Measurements from ENCODE around the gene TUBAL3. TPM values are rescaled to one million over a fixed set of nuclear protein-coding genes. Genes with fewer than 3 reads are reported as not detected.
"Not testable (repeated sequence)": the region's sequence is repeated elsewhere in the genome, so short reads cannot be mapped to it uniquely, and the experiment has no call there.

TUBAL3 gene
- total RNA-seq, 4 donors from 2014 or later: 0.36 to 1.7 TPM; not detected in 2

GRCh38 chr10:5393529-5393928 lies 11.1 kb downstream of the TUBAL3 start:
- Histone ChIP-seq H3K27ac (no peak overlapping the region), H3K27me3 (no peaks in the 10 kb centered on the region), H3K4me3 (no peak overlapping the region), H3K4me1 (no peaks in the 10 kb centered on the region), H3K36me3 (no peaks in the 10 kb centered on the region), H3K9me3 (peaks cover 21% of the 10 kb centered on the region)
- no peak for DNase-seq (ENCODE audit: low spot score in 2 of 2)
- TF ChIP-seq CTCF (IDR thresholded peaks at IDR 0.05) (no peak), POLR2A (IDR thresholded peaks at IDR 0.05) (no peak), EP300 (IDR thresholded peaks at IDR 0.05) (no peak), POLR2AphosphoS5 (IDR thresholded peaks at IDR 0.05) (no peak)
- 94% methylated on average over 14 of the region's 14 CpGs for whole genome bisulfite sequencing

- no peak for DNase-seq (ENCODE audit: low spot score in 2 of 2)
- TF ChIP-seq POLR2AphosphoS5 (IDR thresholded peaks at IDR 0.05): no peak
- no peak for TF ChIP-seq EP300 (IDR thresholded peaks at IDR 0.05)
- no peak for TF ChIP-seq POLR2A (IDR thresholded peaks at IDR 0.05)
- no peak for TF ChIP-seq CTCF (IDR thresholded peaks at IDR 0.05)
- WGBS: 84% methylated on average over 3 of the region's 3 CpGs
Observed at GRCh38 chr10:5391790-5392189, 12.8 kb downstream of the TUBAL3 start.

GRCh38 chr10:5390607-5391205 lies 13.9 kb downstream of the TUBAL3 start:
- Histone ChIP-seq H3K9me3 (peaks cover 21% of the 10 kb centered on the region), H3K36me3 (no peaks in the 10 kb centered on the region), H3K27me3 (no peaks in the 10 kb centered on the region), H3K4me3 (no peak overlapping the region), H3K4me1 (no peaks in the 10 kb centered on the region), H3K27ac (no peak overlapping the region)
- TF ChIP-seq EP300 (IDR thresholded peaks at IDR 0.05) (no peak), POLR2A (IDR thresholded peaks at IDR 0.05) (no peak), CTCF (IDR thresholded peaks at IDR 0.05) (no peak), POLR2AphosphoS5 (IDR thresholded peaks at IDR 0.05) (no peak)
- 90% methylated on average over 1 of the region's 1 CpG for WGBS
- no peak for DNase-seq (ENCODE audit: low spot score in 2 of 2)

More at GRCh38 chr10:5391790-5392189, 12.8 kb downstream of the TUBAL3 start:
- Histone ChIP-seq H3K4me1 (no peaks in the 10 kb centered on the region), H3K9me3 (peaks cover 21% of the 10 kb centered on the region), H3K27me3 (no peaks in the 10 kb centered on the region), H3K27ac (no peak overlapping the region), H3K4me3 (no peak overlapping the region), H3K36me3 (no peaks in the 10 kb centered on the region)

- Histone ChIP-seq H3K27me3 (no peaks in the 10 kb centered on the region), H3K4me1 (no peaks in the 10 kb centered on the region), H3K4me3 (no peak overlapping the region), H3K36me3 (no peaks in the 10 kb centered on the region), H3K9me3 (peaks cover 21% of the 10 kb centered on the region), H3K27ac (no peak overlapping the region)
- WGBS: 91% methylated on average over 5 of the region's 5 CpGs
- no peak for DNase-seq (ENCODE audit: low spot score in 2 of 2)
- TF ChIP-seq POLR2A (IDR thresholded peaks at IDR 0.05): no peak
Observed at GRCh38 chr10:5387169-5387568, 17.5 kb downstream of the TUBAL3 start.

- Histone ChIP-seq H3K36me3 (no peaks in the 10 kb centered on the region), H3K27me3 (no peaks in the 10 kb centered on the region), H3K4me1 (no peaks in the 10 kb centered on the region), H3K27ac (no peak overlapping the region), H3K9me3 (peaks cover 5% of the 10 kb centered on the region), H3K4me3 (no peak overlapping the region)
- WGBS: 74% methylated on average over 2 of the region's 2 CpGs
- TF ChIP-seq POLR2A (IDR thresholded peaks at IDR 0.05): no peak
- no peak for DNase-seq (ENCODE audit: low spot score in 2 of 2)
Observed at GRCh38 chr10:5385224-5385623, 19.4 kb downstream of the TUBAL3 start.

GRCh38 chr10:5381187-5381586 lies 23.4 kb downstream of the TUBAL3 start:
- H3K36me3 ChIP-seq: no peaks in the 10 kb centered on the region
- no peaks in the 10 kb centered on the region for H3K4me1 ChIP-seq
- no peak for DNase-seq (ENCODE audit: low spot score in 2 of 2)
- no peaks in the 10 kb centered on the region for H3K27me3 ChIP-seq
- no peaks in the 10 kb centered on the region for H3K9me3 ChIP-seq
- H3K4me3 ChIP-seq: no peak overlapping the region
- no peak overlapping the region for H3K27ac ChIP-seq
- TF ChIP-seq POLR2A (IDR thresholded peaks at IDR 0.05) (no peak), EP300 (IDR thresholded peaks at IDR 0.05) (no peak), CTCF (IDR thresholded peaks at IDR 0.05) (no peak), POLR2AphosphoS5 (IDR thresholded peaks at IDR 0.05) (no peak)
- WGBS: 91% methylated on average over 2 of the region's 2 CpGs

GRCh38 chr10:5380395-5380794 lies 24.2 kb downstream of the TUBAL3 start:
- H3K27ac ChIP-seq; H3K9me3 ChIP-seq; H3K4me1 ChIP-seq; H3K36me3 ChIP-seq; H3K27me3 ChIP-seq; H3K4me3 ChIP-seq; DNase-seq (ENCODE audit: low spot score in 2 of 2): not testable (repeated sequence)
- WGBS: 89% methylated on average over 12 of the region's 12 CpGs

GRCh38 chr10:5379202-5379601 lies 25.4 kb downstream of the TUBAL3 start:
- 93% methylated on average over 5 of the region's 5 CpGs for WGBS
- H3K4me1 ChIP-seq; H3K27me3 ChIP-seq; DNase-seq (ENCODE audit: low spot score in 2 of 2); H3K9me3 ChIP-seq; H3K36me3 ChIP-seq; H3K4me3 ChIP-seq; H3K27ac ChIP-seq: not testable (repeated sequence)

Data from suprapubic skin (tissue), 4 donors.